GM19025 (cell line): ENCODE measurements around the gene KLHL12.

ENCODE experiments used
- ATAC-seq: cut with Tn5 transposase; IDR thresholded peaks from one replicate; pipeline ENCODE4 v1.9.1; 2021; ENCODE audit warnings: mild to moderate bottlenecking, low read depth, moderate library complexity; ENCODE audit not compliant: unreplicated experiment

Gene KLHL12

DNA sequence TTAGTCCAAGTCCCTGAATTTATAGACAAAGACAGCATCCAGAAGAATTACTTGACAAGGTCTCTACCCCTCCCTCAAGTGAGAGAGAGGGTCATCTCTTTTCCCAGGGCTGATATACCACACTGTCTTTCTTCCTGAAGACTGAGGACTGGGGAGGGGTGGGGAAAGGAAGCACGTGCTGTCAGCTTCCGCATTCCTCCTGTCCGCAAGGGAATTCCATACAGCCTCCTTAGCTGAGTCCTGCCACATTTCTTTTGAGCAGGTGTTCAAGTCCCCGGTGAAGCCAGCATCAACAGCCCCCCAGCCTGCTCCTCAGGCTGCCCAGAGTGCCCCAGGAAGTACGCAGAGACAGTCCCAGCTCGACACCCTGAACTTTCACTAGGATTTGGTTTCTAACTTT lies 82.1 kb downstream of the KLHL12 start:
- no peak for ATAC-seq

DNA sequence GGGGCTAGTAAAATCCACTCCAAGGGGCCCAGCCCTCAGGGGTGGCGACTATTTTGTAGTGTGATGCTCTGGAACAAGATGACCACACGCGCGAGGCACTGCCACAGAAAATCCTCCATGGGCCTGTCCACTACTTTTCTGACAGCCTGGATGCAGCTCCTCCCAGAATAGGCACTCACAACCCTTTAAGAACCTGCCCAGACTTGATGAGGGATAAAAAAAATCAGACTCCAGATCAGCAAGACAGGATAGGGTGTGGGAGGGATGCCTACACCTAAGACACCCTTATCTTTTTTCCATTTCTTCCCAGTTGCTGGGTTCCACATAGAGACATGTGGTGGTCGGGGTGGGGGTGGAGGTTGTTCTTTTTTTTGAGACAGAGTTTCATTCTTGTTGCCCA lies 82.8 kb downstream of the KLHL12 start:
- no peak for ATAC-seq

DNA sequence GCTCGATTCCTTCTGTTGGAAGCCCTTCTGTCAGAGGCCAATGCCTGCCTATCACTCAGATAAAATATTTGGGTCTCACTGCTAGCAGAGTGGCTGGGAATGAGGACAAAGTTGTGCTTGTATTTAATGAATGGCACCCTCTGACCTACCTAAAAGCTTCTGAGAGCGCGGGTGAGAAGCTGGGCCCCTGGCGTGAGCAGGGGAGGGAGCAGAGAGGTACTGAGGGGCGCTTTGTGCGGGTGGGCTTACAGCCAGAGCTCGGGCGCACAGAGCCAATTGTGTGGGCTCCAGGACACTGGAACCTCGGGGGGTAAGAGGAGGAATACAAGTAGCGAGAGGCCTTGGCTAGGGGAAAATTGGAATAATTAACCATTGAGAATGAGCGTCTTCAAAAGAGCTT lies 84.0 kb downstream of the KLHL12 start:
- no peak for ATAC-seq
